IMR-90 (cell line): ENCODE measurements around the gene ZNF554. TPM values are rescaled to one million over a fixed set of nuclear protein-coding genes. Genes with fewer than 3 reads are reported as not detected.

Experiments used
- ATAC-seq: fragments of 200-7000 bp; cut with Tn5 transposase; 2 replicates; pipeline ENCODE4 v1.9.1; 2020; ENCODE audit warnings: low read depth, mild to moderate bottlenecking, moderate library complexity
- BruUV-seq: library from RNA; stranded (reverse); fragments of 400-500 nt; replicated peaks from 2 replicates; lab custom pipeline; 2021; lab: Mats Ljungman, UMichigan
- CTCF ChIA-PET: fragments of 300-600 bp; formaldehyde crosslinking; extraction: SDS; loops from one replicate; lab custom pipeline; 2021; ENCODE audit warnings: antibody characterized with exemption; lab: Yijun Ruan, JAX
- POLR2A ChIA-PET: fragments of 300-600 bp; sonication (Branson Sonifier 250); formaldehyde crosslinking; loops from one replicate; lab custom pipeline; 2022; ENCODE audit warnings: antibody characterized with exemption; ENCODE audit not compliant: unreplicated experiment; lab: Charles Lee
- DNase-seq: peaks from one replicate; pipeline ENCODE4 v3.0.0; 2013
- H2AFZ ChIP-seq: replicated peaks from 2 replicates; pipeline ENCODE3; 2013; ENCODE audit warnings: low read length, mild to moderate bottlenecking; ENCODE audit not compliant: poor library complexity
- H2AK5ac ChIP-seq: 2 replicates; pipeline ENCODE4 v1.6.1; 2013; ENCODE audit warnings: low read depth, low read length, inconsistent platforms
- H2AK9ac ChIP-seq: replicated peaks from 2 replicates; pipeline ENCODE3; 2013; ENCODE audit warnings: mild to moderate bottlenecking, low read depth, low read length, moderate library complexity; ENCODE audit not compliant: poor library complexity
- H2BK120ac ChIP-seq: 2 replicates; pipeline ENCODE4 v1.6.1; 2013; ENCODE audit warnings: low read depth, low read length, inconsistent platforms
- H2BK15ac ChIP-seq: 3 replicates; pipeline ENCODE4 v1.6.1; 2013; ENCODE audit warnings: low read depth, low read length, inconsistent platforms
- H2BK20ac ChIP-seq: 2 replicates; pipeline ENCODE4 v1.6.1; 2013; ENCODE audit warnings: low read depth, mild to moderate bottlenecking, inconsistent platforms, low read length, moderate library complexity
- H2BK5ac ChIP-seq: 2 replicates; pipeline ENCODE4 v1.6.1; 2013; ENCODE audit warnings: mild to moderate bottlenecking, low read depth, low read length, inconsistent platforms; ENCODE audit not compliant: poor library complexity, severe bottlenecking
- H3K14ac ChIP-seq: replicated peaks from 2 replicates; pipeline ENCODE4 v1.6.1; 2013; ENCODE audit warnings: low read depth, low read length, inconsistent platforms
- H3K18ac ChIP-seq: 2 replicates; pipeline ENCODE4 v1.6.1; 2013; ENCODE audit warnings: low read depth, low read length, control low read depth
- H3K23ac ChIP-seq: 2 replicates; pipeline ENCODE4 v1.6.1; 2013; ENCODE audit warnings: low read depth, low read length, inconsistent platforms
- H3K27ac ChIP-seq: 2 replicates; pipeline ENCODE4 v1.5.1; 2013; ENCODE audit warnings: mild to moderate bottlenecking, control low read depth, low read length; ENCODE audit not compliant: insufficient read depth
- H3K27me3 ChIP-seq: 2 replicates; pipeline ENCODE4 v1.6.1; 2013; ENCODE audit warnings: low read length; ENCODE audit not compliant: control insufficient read depth, insufficient read depth
- H3K36me3 ChIP-seq: 2 replicates; pipeline ENCODE4 v1.6.1; 2013; ENCODE audit warnings: low read length, mixed read lengths; ENCODE audit not compliant: control insufficient read depth, insufficient read depth
- H3K4ac ChIP-seq: 2 replicates; pipeline ENCODE4 v1.6.1; 2013; ENCODE audit warnings: low read depth, low read length, inconsistent platforms
- H3K4me1 ChIP-seq: 2 replicates; pipeline ENCODE4 v1.6.1; 2013; ENCODE audit warnings: low read length, mixed read lengths; ENCODE audit not compliant: control insufficient read depth, insufficient read depth
- H3K4me2 ChIP-seq: 2 replicates; pipeline ENCODE4 v1.6.1; 2013; ENCODE audit warnings: low read depth, mild to moderate bottlenecking, control low read depth, low read length, moderate library complexity
- H3K4me3 ChIP-seq: 2 replicates; pipeline ENCODE4 v1.5.1; 2013; ENCODE audit warnings: low read depth, mild to moderate bottlenecking, control low read depth, low read length, moderate library complexity; ENCODE audit not compliant: insufficient read depth
- H3K56ac ChIP-seq: 2 replicates; pipeline ENCODE4 v1.6.1; 2013; ENCODE audit warnings: low read length, inconsistent platforms; ENCODE audit not compliant: insufficient read depth; ENCODE audit errors: extremely low read depth
- H3K79me1 ChIP-seq, 2 experiments: 2 replicates each; pipeline ENCODE4 v1.6.1; 2013; ENCODE audit warnings: low read length in 2 of 2, inconsistent platforms in 1 of 2, low read depth in 1 of 2
- H3K9ac ChIP-seq: 2 replicates; pipeline ENCODE4 v1.6.1; 2013; ENCODE audit warnings: low read depth, low read length, control low read depth
- H3K9me1 ChIP-seq: 2 replicates; pipeline ENCODE4 v1.6.1; 2013; ENCODE audit warnings: low read length, inconsistent platforms; ENCODE audit not compliant: insufficient read depth
- H3K9me3 ChIP-seq: 2 replicates; pipeline ENCODE4 v1.6.1; 2013; ENCODE audit warnings: low read length; ENCODE audit not compliant: control insufficient read depth, insufficient read depth
- H4K20me1 ChIP-seq: 2 replicates; pipeline ENCODE4 v1.6.1; 2013; ENCODE audit warnings: low read length, inconsistent platforms; ENCODE audit not compliant: insufficient read depth
- H4K5ac ChIP-seq: 2 replicates; pipeline ENCODE4 v1.6.1; 2013; ENCODE audit warnings: mild to moderate bottlenecking, low read depth, low read length, control low read depth
- H4K8ac ChIP-seq, 2 experiments: 2 replicates each; pipeline ENCODE4 v1.6.1; 2013; ENCODE audit warnings: low read depth in 2 of 2, low read length in 2 of 2, control low read depth in 1 of 2, inconsistent platforms in 1 of 2
- H4K91ac ChIP-seq: 2 replicates; pipeline ENCODE4 v1.6.1; 2013; ENCODE audit warnings: low read depth, low read length, inconsistent platforms; ENCODE audit not compliant: insufficient read depth
- BHLHE40 ChIP-seq: fragments of 150-350 bp; IDR thresholded peaks from 2 replicates; pipeline ENCODE4 v1.6.1; 2016; ENCODE audit warnings: mild to moderate bottlenecking, low read depth, low read length
- CEBPB ChIP-seq: IDR thresholded peaks from 2 replicates; pipeline ENCODE4 v1.6.1; 2012; ENCODE audit warnings: low read depth, low read length, improper control_type of control experiment
- CHD1 ChIP-seq: IDR thresholded peaks from 2 replicates; pipeline ENCODE4 v1.6.1; 2012; ENCODE audit warnings: low read depth, low read length, improper control_type of control experiment
- CTCF ChIP-seq: conservative IDR thresholded peaks from 2 replicates; pipeline ENCODE4 v1.5.1; 2012; ENCODE audit warnings: mild to moderate bottlenecking, low read depth, low read length, improper control_type of control experiment
- ELK1 ChIP-seq: fragments of 150-350 bp; IDR thresholded peaks from 2 replicates; pipeline ENCODE4 v1.6.1; 2016; ENCODE audit warnings: low read depth, mild to moderate bottlenecking, low read length, moderate library complexity, borderline replicate concordance
- FOS ChIP-seq: fragments of 150-350 bp; IDR thresholded peaks from 2 replicates; pipeline ENCODE4 v1.6.1; 2016; ENCODE audit warnings: low read depth, low read length
- MAFK ChIP-seq: IDR thresholded peaks from 2 replicates; pipeline ENCODE4 v1.6.1; 2012; ENCODE audit warnings: low read depth, low read length, improper control_type of control experiment
- MAZ ChIP-seq: IDR thresholded peaks from 2 replicates; pipeline ENCODE4 v1.6.1; 2012; ENCODE audit warnings: low read depth, mild to moderate bottlenecking, low read length, improper control_type of control experiment, moderate library complexity, borderline replicate concordance
- MXI1 ChIP-seq: IDR thresholded peaks from 2 replicates; pipeline ENCODE4 v1.6.1; 2012; ENCODE audit warnings: low read depth, mild to moderate bottlenecking, low read length, moderate library complexity, borderline replicate concordance
- NFE2L2 ChIP-seq: fragments of 150-350 bp; IDR thresholded peaks from 2 replicates; pipeline ENCODE4 v1.6.1; 2016; ENCODE audit warnings: low read depth, mild to moderate bottlenecking, low read length
- POLR2A ChIP-seq: IDR thresholded peaks from 2 replicates; pipeline ENCODE4 v1.6.1; 2012; ENCODE audit warnings: mild to moderate bottlenecking, low read depth, low read length
- RAD21 ChIP-seq: IDR thresholded peaks from 2 replicates; pipeline ENCODE4 v1.6.1; 2012; ENCODE audit warnings: low read length, improper control_type of control experiment
- RCOR1 ChIP-seq: IDR thresholded peaks from 2 replicates; pipeline ENCODE4 v1.6.1; 2012; ENCODE audit warnings: mild to moderate bottlenecking, low read length, improper control_type of control experiment; ENCODE audit not compliant: insufficient replicate concordance
- RFX5 ChIP-seq: IDR thresholded peaks from 2 replicates; pipeline ENCODE4 v1.8.0; 2012; ENCODE audit warnings: low read depth, mild to moderate bottlenecking, low read length, moderate library complexity
- SMC3 ChIP-seq: fragments of 150-350 bp; IDR thresholded peaks from 2 replicates; pipeline ENCODE4 v1.6.1; 2016; ENCODE audit warnings: low read depth, mild to moderate bottlenecking, antibody characterized with exemption, low read length, moderate library complexity
- USF2 ChIP-seq: fragments of 150-350 bp; IDR thresholded peaks from 2 replicates; pipeline ENCODE4 v1.6.1; 2017; ENCODE audit warnings: mild to moderate bottlenecking, antibody characterized with exemption, low read length, low read depth
- WGBS, 2 experiments: methylation state at CpG; one replicate each; pipeline versions ENCODE4 v1.1.5 to v1.1.7; 2013; ENCODE audit warnings: missing lambda C conversion rate in 2 of 2; ENCODE audit not compliant: insufficient read length in 1 of 2; ENCODE audit errors: extremely low coverage in 2 of 2; 5-methylcytosine and 5-hydroxymethylcytosine counted together
- dilution Hi-C: fragments of 300-500 bp; cut with HindIII; formaldehyde crosslinking; loops from one replicate; pipeline ENCODE4 v1.14.3; 2018; ENCODE audit warnings: low sequenced_read_pairs; ENCODE audit not compliant: unreplicated experiment
- in situ Hi-C: fragments of 300-500 bp; cut with MboI; formaldehyde crosslinking; loops from 3 replicates; pipeline ENCODE4 v1.14.3; 2019; ENCODE audit warnings: low sequenced_read_pairs, inconsistent platforms, mixed read lengths
- intact Hi-C: fragments of 100-400 bp; cut with micrococcal nuclease; formaldehyde crosslinking; loops from 2 replicates; pipeline ENCODE4 v1.10.0; 2022
- polyA plus RNA-seq, 3 experiments: library from polyadenylated mRNA; depleted of rRNA; stranded (reverse); fragments of >200 nt; gene quantifications; 2 replicates each; pipeline ENCODE4 v1.2.3, GENCODE V29; 2012; ENCODE audit warnings: low replicate concordance in 1 of 3
- total RNA-seq: library from RNA; depleted of rRNA; stranded (reverse); fragments of >200 nt; gene quantifications from 2 replicates; pipeline ENCODE4 v1.2.3, GENCODE V29; 2012

The ZNF554 gene
- total and polyA plus RNA-seq, 2 of the 4 experiments (the other 2 are of a cell fraction): 1.5 to 3.0 TPM

GRCh38 chr19:2811735-2812413, 7.8 kb upstream of the ZNF554 start:
- H2AK5ac ChIP-seq: no peak overlapping the region
- H3K36me3 ChIP-seq: peaks cover 43% of the 10 kb centered on the region
- dilution Hi-C loops: no loop called here
- H4K91ac ChIP-seq: no peak overlapping the region
- no peak overlapping the region for H2AK9ac ChIP-seq
- H3K4me1 ChIP-seq: no peaks in the 10 kb centered on the region
- ChIA-PET POLR2A (no interaction called here), CTCF (no interaction called here)
- in situ Hi-C loops: no loop called here
- no peak overlapping the region for H3K23ac ChIP-seq
- no peak overlapping the region for H2BK120ac ChIP-seq
- H4K5ac ChIP-seq: no peak overlapping the region
- H2AFZ ChIP-seq: peak overlapping the region; percentile 33
- BruUV-seq: no TSS peak
- H4K20me1 ChIP-seq: no peaks in the 10 kb centered on the region; the same call in 1 of the 2 replicates
- H2BK15ac ChIP-seq: no peak overlapping the region
- ATAC-seq: no peak
- no peak overlapping the region for H3K14ac ChIP-seq
- intact Hi-C loops: no loop called here
- no peaks in the 10 kb centered on the region for H3K9me3 ChIP-seq
- 93% methylated on average over 29 of the region's 34 CpGs; no CpG with 5 or more reads in 1 of the 2 experiments for WGBS, 2 experiments
- no peak overlapping the region for H3K4ac ChIP-seq
- no peak overlapping the region for H3K9ac ChIP-seq
- no peaks in the 10 kb centered on the region for H3K27me3 ChIP-seq
- H4K8ac ChIP-seq: no peak overlapping the region
- no peak overlapping the region for H2BK5ac ChIP-seq
- TF ChIP-seq RCOR1 (no peak), BHLHE40 (no peak), POLR2A (no peak), USF2 (no peak), RAD21 (no peak), FOS (no peak), CTCF (no peak), MAZ (no peak), CHD1 (no peak), ELK1 (no peak), NFE2L2 (no peak), MAFK (no peak), CEBPB (no peak), RFX5 (no peak), SMC3 (no peak), MXI1 (no peak)
- no peaks in the 10 kb centered on the region; a peak in 1 of 4 replicates for H3K79me1 ChIP-seq
- no peak overlapping the region for H3K4me3 ChIP-seq
- no peak overlapping the region for H2BK20ac ChIP-seq
- H3K56ac ChIP-seq: no peak overlapping the region
- no peak overlapping the region for H3K18ac ChIP-seq
- no peaks in the 10 kb centered on the region for H3K9me1 ChIP-seq
- no peak overlapping the region for H3K4me2 ChIP-seq
- no peak overlapping the region for H3K27ac ChIP-seq
- DNase-seq: no peak
